IPS DF 6.9 (cell line): Measurements from ENCODE around the gene FOXO3.

Experiments
- DNase-seq: peaks from one replicate; pipeline ENCODE4 v3.0.0-alpha.2; 2013; ENCODE audit warnings: low read depth, low spot score
- H3K27ac ChIP-seq: one replicate; pipeline ENCODE4 v1.5.1; 2013; ENCODE audit warnings: low read length, control low read depth
- H3K27me3 ChIP-seq: 2 replicates; pipeline ENCODE4 v1.6.1; 2013; ENCODE audit warnings: mild to moderate bottlenecking, low read length; ENCODE audit not compliant: control insufficient read depth, insufficient read depth
- H3K36me3 ChIP-seq: 2 replicates; pipeline ENCODE4 v1.6.1; 2013; ENCODE audit warnings: low read length; ENCODE audit not compliant: control insufficient read depth, insufficient read depth
- H3K4me1 ChIP-seq: 2 replicates; pipeline ENCODE4 v1.6.1; 2013; ENCODE audit warnings: low read length; ENCODE audit not compliant: control insufficient read depth, insufficient read depth
- H3K4me3 ChIP-seq: 2 replicates; pipeline ENCODE4 v1.5.1; 2013; ENCODE audit warnings: mild to moderate bottlenecking, low read length
- H3K9me3 ChIP-seq: 2 replicates; pipeline ENCODE4 v1.6.1; 2013; ENCODE audit warnings: low read length, inconsistent platforms; ENCODE audit not compliant: control insufficient read depth, insufficient read depth
- WGBS: extraction: QIAGEN DNeasy Blood & Tissue Kit; methylation state at CpG from one replicate; pipeline ENCODE4 v1.1.7; 2013; ENCODE audit warnings: mixed read lengths, missing lambda C conversion rate; ENCODE audit not compliant: insufficient read length, insufficient coverage; 5-methylcytosine and 5-hydroxymethylcytosine counted together

FOXO3 gene

GRCh38 chr6:108560463-108561308 is at the start of gene FOXO3:
Gene FOXO3, plus strand, starts transcription at chr6:108560917. Its CDS starts 292 bp downstream, at chr6:108561209.
- WGBS: no CpG with 5 or more reads among the region's 110 CpGs

DNA sequence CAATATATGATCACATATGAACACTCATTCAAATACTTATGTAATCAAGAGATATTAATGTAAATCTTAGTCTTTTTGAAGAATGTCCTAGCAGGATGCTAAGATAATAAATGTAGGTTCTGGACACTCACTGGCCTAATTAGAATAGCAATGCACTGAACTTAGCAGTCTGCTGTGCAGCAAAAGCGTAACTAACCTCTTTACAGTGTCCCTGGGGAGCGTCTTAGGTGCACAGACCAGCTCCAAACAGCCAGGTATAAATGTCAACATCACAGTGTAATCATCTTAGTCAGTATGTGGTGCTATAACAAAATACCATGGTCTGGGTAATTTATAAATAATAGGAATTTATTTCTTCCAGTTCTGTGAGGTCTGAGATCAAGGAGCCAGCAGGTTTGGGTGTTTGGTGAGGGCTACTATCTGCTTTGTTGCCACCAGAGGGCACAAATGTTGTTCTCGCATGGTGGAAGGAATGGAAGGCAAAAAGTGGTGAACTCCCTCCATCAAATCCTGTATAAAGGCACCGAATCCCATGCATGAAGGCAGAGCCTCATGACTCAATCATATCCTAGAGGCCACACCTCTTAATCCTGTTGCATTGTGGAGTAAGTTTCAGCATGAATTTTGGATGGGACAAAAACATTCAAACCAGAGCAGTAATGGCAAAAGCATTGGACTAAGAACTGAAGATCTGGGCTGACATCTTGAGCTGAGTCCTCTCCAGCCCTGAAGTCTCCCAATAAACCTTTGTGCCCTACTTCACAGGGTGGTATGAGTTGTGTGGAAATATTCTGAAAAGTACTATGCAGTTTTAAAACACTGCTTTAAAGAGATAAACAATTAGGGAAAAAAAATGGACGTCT is 41.8 kb upstream of the FOXO3 start:
- no peak for DNase-seq
- H3K27me3 ChIP-seq: no peaks in the 10 kb centered on the region
- H3K4me3 ChIP-seq: no peak overlapping the region
- no peaks in the 10 kb centered on the region for H3K36me3 ChIP-seq
- H3K27ac ChIP-seq: no peak overlapping the region
- no peaks in the 10 kb centered on the region for H3K4me1 ChIP-seq
- no CpG with 5 or more reads among the region's 5 CpGs for WGBS
- H3K9me3 ChIP-seq: no peaks in the 10 kb centered on the region

More at GRCh38 chr6:108560463-108561308, at the start of gene FOXO3:
- Histone ChIP-seq H3K9me3 (no peaks in the 10 kb centered on the region), H3K27me3 (peaks cover 2% of the 10 kb centered on the region; the same call in 1 of the 2 replicates), H3K36me3 (no peaks in the 10 kb centered on the region; the same call in 1 of the 2 replicates), H3K4me1 (no peaks in the 10 kb centered on the region; the same call in 1 of the 2 replicates), H3K4me3 (peak within 1 kb of the TSS; percentile 65), H3K27ac (no peak within 1 kb of the TSS)
- DNase-seq: no peak

DNA sequence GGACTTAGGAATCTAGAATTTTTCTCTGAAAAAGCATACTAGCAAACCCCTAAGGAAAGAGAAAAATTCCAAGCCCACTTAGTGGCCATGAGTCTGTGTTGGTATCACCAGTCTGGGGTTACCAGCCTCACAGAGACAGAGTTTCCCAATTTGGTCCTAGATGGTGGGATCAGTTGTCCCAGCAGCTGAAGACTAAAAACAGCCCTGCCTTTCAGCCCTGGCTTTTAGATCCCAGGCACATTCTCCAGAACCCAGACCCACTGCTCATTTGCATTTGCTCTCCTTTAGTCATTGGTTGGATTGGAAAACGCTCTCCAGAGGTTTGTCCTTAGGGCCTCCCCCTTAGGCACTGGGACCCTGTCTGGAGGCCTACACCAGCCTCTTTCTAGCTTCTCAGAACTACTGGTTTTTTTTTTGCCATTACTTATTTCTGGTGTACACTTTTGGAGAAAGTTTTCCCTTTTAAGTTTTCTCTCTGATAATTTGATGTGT is 39.1 kb upstream of the FOXO3 start:
- no peaks in the 10 kb centered on the region for H3K4me1 ChIP-seq
- no peaks in the 10 kb centered on the region for H3K9me3 ChIP-seq
- H3K27ac ChIP-seq: no peak overlapping the region
- H3K4me3 ChIP-seq: no peak overlapping the region
- no peaks in the 10 kb centered on the region for H3K36me3 ChIP-seq
- whole genome bisulfite sequencing: no CpG with 5 or more reads among the region's 1 CpG
- no peaks in the 10 kb centered on the region for H3K27me3 ChIP-seq
- no peak for DNase-seq

DNA sequence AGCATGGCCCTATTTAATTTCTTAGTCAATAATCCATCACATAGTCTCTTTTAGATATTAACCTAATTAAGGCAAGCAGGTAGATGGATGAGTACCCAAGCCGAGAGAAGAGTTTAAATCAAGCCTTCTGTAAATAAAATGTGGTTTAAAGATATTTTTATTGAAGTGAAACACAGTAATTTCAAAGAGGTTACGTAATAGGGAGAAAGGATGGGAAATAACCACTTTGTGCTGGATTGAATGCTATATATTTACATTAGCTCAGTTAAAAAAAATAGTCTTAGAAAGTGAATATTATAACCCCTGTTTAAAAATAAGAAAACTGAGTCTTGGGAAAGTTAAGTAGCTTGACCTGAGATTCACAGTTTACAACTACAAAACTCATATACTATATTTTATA is 37.0 kb upstream of the FOXO3 start:
- Histone ChIP-seq H3K9me3 (no peaks in the 10 kb centered on the region), H3K4me3 (no peak overlapping the region), H3K27me3 (no peaks in the 10 kb centered on the region), H3K27ac (no peak overlapping the region), H3K4me1 (no peaks in the 10 kb centered on the region), H3K36me3 (no peaks in the 10 kb centered on the region)
- WGBS: 100% methylated on average over 1 of the region's 2 CpGs
- no peak for DNase-seq

GRCh38 chr6:108524528-108525248 is 36.0 kb upstream of the FOXO3 start:
- Histone ChIP-seq H3K4me3 (no peak overlapping the region), H3K4me1 (no peaks in the 10 kb centered on the region), H3K36me3 (no peaks in the 10 kb centered on the region), H3K9me3 (no peaks in the 10 kb centered on the region), H3K27me3 (no peaks in the 10 kb centered on the region), H3K27ac (no peak overlapping the region)
- DNase-seq: no peak
- WGBS: no CpG with 5 or more reads among the region's 5 CpGs

DNA sequence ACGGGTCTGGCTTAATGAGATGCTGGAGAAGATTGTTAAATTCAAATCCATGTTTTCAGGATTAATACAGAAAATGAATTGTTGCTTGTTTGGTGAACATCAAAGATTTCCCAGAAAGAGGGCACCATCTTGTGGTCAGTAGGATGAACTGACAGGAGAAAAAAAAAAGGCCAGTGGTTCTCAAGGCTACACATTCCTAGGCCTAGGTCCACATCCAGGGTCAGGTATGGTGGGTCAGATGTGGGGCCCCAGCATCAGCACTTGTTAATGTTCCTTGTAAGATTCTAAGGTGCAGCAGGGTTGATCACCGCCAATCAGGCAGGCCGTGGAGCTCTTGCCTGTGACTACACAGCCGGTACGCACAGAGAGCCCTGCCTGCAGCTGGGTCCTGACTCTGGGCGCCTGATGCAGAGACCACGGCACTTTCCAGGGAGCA is 34.0 kb upstream of the FOXO3 start:
- no peak overlapping the region for H3K4me3 ChIP-seq
- no peaks in the 10 kb centered on the region for H3K9me3 ChIP-seq
- no peaks in the 10 kb centered on the region for H3K27me3 ChIP-seq
- H3K36me3 ChIP-seq: no peaks in the 10 kb centered on the region
- no peaks in the 10 kb centered on the region for H3K4me1 ChIP-seq
- no peak overlapping the region for H3K27ac ChIP-seq
- WGBS: no CpG with 5 or more reads among the region's 7 CpGs
- no peak for DNase-seq

DNA sequence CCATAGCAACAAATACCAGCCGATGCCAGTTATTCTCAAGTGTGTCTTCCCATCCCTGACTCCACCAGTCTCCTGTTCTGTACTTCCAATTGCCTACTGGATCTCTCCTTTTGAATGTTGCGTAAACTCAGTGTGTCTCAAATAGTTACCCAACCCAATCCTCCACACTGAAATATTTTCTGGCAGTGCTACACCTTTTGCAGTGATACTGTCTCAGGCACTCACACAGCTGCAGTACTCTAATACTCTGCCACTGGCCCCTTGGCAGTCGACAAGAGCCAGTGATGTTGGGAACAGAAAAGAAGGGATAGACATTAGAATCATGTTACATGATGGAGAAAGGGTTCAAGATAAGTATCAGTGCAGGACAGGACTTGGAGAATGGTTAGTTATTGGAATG is 31.8 kb upstream of the FOXO3 start:
- Histone ChIP-seq H3K4me1 (no peaks in the 10 kb centered on the region), H3K27ac (no peak overlapping the region), H3K4me3 (no peak overlapping the region), H3K36me3 (no peaks in the 10 kb centered on the region), H3K9me3 (no peaks in the 10 kb centered on the region), H3K27me3 (no peaks in the 10 kb centered on the region)
- no CpG with 5 or more reads among the region's 3 CpGs for WGBS
- no peak for DNase-seq

- DNase-seq: no peak
- Histone ChIP-seq H3K27me3 (no peaks in the 10 kb centered on the region), H3K36me3 (no peaks in the 10 kb centered on the region), H3K9me3 (no peaks in the 10 kb centered on the region), H3K4me3 (no peak overlapping the region), H3K4me1 (no peaks in the 10 kb centered on the region), H3K27ac (no peak overlapping the region)
- WGBS: no CpG with 5 or more reads among the region's 1 CpG
Observed at GRCh38 chr6:108531332-108531731, 29.4 kb upstream of the FOXO3 start.

GRCh38 chr6:108535114-108535742 is 25.5 kb upstream of the FOXO3 start:
- no peak for DNase-seq
- no peaks in the 10 kb centered on the region for H3K9me3 ChIP-seq
- no peak overlapping the region for H3K27ac ChIP-seq
- no peak overlapping the region for H3K4me3 ChIP-seq
- H3K27me3 ChIP-seq: no peaks in the 10 kb centered on the region
- H3K4me1 ChIP-seq: no peaks in the 10 kb centered on the region
- WGBS: no CpG with 5 or more reads among the region's 11 CpGs
- no peaks in the 10 kb centered on the region for H3K36me3 ChIP-seq
